Ovary (tissue), 9 donors: ENCODE results near the gene C1orf174. TPM values are rescaled to one million over a fixed set of nuclear protein-coding genes. Genes with fewer than 3 reads are reported as not detected.

Experiments
- DNase-seq, 5 donors: peaks; one replicate each; pipeline ENCODE4 v3.0.0-alpha.2; 2019 to 2020
- H3K27ac ChIP-seq, 2 donors: fragments of 200-600 bp; one replicate each; pipeline versions ENCODE4 v1.5.1 to v1.8.0; 2019 to 2022
- H3K27me3 ChIP-seq: fragments of 200-600 bp; one replicate; pipeline ENCODE4 v1.8.0; 2022
- H3K36me3 ChIP-seq: fragments of 200-600 bp; sonication (generic); one replicate; pipeline ENCODE4 v1.5.1; 2019
- H3K4me1 ChIP-seq: one replicate; pipeline ENCODE4 v1.8.1; 2013; ENCODE audit warnings: mild to moderate bottlenecking, moderate library complexity; ENCODE audit not compliant: insufficient read depth
- H3K4me3 ChIP-seq: fragments of 200-600 bp; sonication (generic); one replicate; pipeline ENCODE4 v1.5.1; 2017
- H3K9me3 ChIP-seq, 2 donors: fragments of 200-600 bp in 1 of 2; sonication (generic) in 1 of 2; one replicate each; pipeline versions ENCODE4 v1.5.1 to v1.8.1; 2013 to 2019; ENCODE audit warnings: mild to moderate bottlenecking in 1 of 2, moderate library complexity in 1 of 2
- EP300 ChIP-seq: sonication (generic); formaldehyde crosslinking; IDR thresholded peaks from one replicate; pipeline ENCODE4 v1.6.1; 2017; ENCODE audit warnings: antibody characterized with exemption
- POLR2A ChIP-seq: fragments of 450-650 bp; IDR thresholded peaks from one replicate; pipeline ENCODE4 v1.6.1; 2017; ENCODE audit warnings: antibody characterized with exemption, mild to moderate bottlenecking, moderate library complexity
- WGBS, 3 donors: extraction: QIAGEN DNeasy Blood & Tissue Kit in 1 of 3; methylation state at CpG; one replicate each; pipeline versions ENCODE4 v1.1.5 to v1.1.7; 2013 to 2017; 5-methylcytosine and 5-hydroxymethylcytosine counted together
- intact Hi-C, 4 donors: fragments of 100-400 bp; cut with DNase I; formaldehyde crosslinking; loops; one replicate each; pipeline versions ENCODE4 v1.11.0 to v1.15.1; 2022 to 2023
- polyA plus RNA-seq, 2 donors: library from polyadenylated mRNA; stranded (reverse); fragments of 200-250 nt in 1 of 2; fragments of 350-450 nt in 1 of 2; fragmentation: Illumina TruSeq in 1 of 2; extraction: RNeasy Lipid Tissue Mini Kit (QIAGEN cat#74804) in 1 of 2; gene quantifications; one replicate each; pipeline ENCODE4 v1.2.3, GENCODE V29; 2013 to 2014
- total RNA-seq, 7 donors: library from RNA; depleted of rRNA in 2 of 7; stranded (reverse); fragments of >200 nt in 2 of 7; fragmentation: NEBNext Ultra II Directional in 3 of 7; extraction: Animal tissue kit (Norgen Biotek cat#: 25700) in 3 of 7; gene quantifications; one replicate each; pipeline versions ENCODE4 v1.1.0 to v1.2.4, GENCODE V29; 2016 to 2023
- TF ChIP-seq, protein P1 (sequence below), 3 donors: fragments of 450-650 bp in 2 of 3; fragments of 200-600 bp in 1 of 3; IDR thresholded peaks; one replicate each; pipeline versions ENCODE4 v1.5.1 to v1.8.0; 2016 to 2022; ENCODE audit warnings: antibody characterized with exemption in 3 of 3, mild to moderate bottlenecking in 1 of 3
- donor health status: DM: no; HTN: no; CAD: no; lungs with moderate emphysema.
- donor health status: DM: no; HTN: no; CAD: no.
- donor health status: Bipolar disorder and iron deficiency.
- donor health status: DM: yes; HTN: yes; CAD: no.
- donor health status: DM: no; HTN: no; CAD: no.
- donor health status: DM: yes; HTN: yes; CAD: no.

The C1orf174 gene
- total and polyA plus RNA-seq, 9 donors = 12.9 to 23.9 (median 18.2) TPM

- WGBS, 3 donors = 86 to 93% (median 92%) methylated on average over 8 of the region's 8 CpGs
- no peaks in the 10 kb centered on the region for H3K27me3 ChIP-seq
- H3K27ac ChIP-seq = no peak overlapping the region
- DNase-seq = no peak
- no peaks in the 10 kb centered on the region for H3K36me3 ChIP-seq
- intact Hi-C loops = no loop called here
- no peaks in the 10 kb centered on the region for H3K9me3 ChIP-seq
- H3K4me3 ChIP-seq = no peak overlapping the region
- no peaks in the 10 kb centered on the region for H3K4me1 ChIP-seq
- TF ChIP-seq POLR2A (no peak), EP300 (no peak)
- TF ChIP-seq, protein P1, sequence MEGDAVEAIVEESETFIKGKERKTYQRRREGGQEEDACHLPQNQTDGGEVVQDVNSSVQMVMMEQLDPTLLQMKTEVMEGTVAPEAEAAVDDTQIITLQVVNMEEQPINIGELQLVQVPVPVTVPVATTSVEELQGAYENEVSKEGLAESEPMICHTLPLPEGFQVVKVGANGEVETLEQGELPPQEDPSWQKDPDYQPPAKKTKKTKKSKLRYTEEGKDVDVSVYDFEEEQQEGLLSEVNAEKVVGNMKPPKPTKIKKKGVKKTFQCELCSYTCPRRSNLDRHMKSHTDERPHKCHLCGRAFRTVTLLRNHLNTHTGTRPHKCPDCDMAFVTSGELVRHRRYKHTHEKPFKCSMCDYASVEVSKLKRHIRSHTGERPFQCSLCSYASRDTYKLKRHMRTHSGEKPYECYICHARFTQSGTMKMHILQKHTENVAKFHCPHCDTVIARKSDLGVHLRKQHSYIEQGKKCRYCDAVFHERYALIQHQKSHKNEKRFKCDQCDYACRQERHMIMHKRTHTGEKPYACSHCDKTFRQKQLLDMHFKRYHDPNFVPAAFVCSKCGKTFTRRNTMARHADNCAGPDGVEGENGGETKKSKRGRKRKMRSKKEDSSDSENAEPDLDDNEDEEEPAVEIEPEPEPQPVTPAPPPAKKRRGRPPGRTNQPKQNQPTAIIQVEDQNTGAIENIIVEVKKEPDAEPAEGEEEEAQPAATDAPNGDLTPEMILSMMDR (IDR thresholded peaks at IDR 0.05) = no peak
These were observed 27.5 kb downstream of the C1orf174 start for GRCh38 chr1:3872546-3872945.

- Histone ChIP-seq H3K4me3 (no peak overlapping the region), H3K9me3 (no peaks in the 10 kb centered on the region), H3K27ac (no peak overlapping the region), H3K36me3 (no peaks in the 10 kb centered on the region), H3K4me1 (no peaks in the 10 kb centered on the region), H3K27me3 (no peaks in the 10 kb centered on the region)
- 90 to 95% (median 91%) methylated on average over 7 of the region's 7 CpGs for WGBS, 3 donors
- intact Hi-C loops = no loop called here
- DNase-seq = no peak
- TF ChIP-seq, protein P1 (IDR thresholded peaks at IDR 0.05) = no peak
- TF ChIP-seq EP300 (no peak), POLR2A (no peak)
These were observed 28.6 kb downstream of the C1orf174 start for GRCh38 chr1:3871451-3871805.

DNA sequence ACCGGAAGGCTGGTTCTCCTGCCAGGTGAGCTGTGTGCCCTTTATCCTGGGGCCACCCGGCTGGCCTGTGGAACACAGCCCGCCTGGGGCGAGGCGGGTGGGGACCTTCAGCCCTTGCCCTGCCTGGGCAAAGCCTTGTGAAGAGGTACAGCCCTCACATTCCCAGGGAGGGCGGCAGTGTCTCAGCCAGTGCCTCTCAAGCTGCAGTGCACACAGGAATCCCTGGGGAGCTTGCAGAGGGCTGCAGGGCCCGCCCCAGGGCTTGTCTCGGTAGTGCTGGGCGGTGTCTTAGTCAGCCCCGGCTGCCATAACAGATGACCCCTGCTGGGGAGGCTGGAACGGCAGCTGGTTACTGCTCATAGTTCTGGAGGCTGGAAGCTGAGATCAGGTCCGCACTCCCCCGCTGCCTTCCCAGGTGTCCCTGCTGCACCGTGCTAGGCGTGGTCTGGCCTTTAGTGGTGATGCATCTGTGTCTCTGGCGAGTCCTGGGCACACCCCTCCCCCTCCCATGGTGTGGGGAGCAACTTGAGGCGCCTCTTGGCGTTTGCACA lies 30.2 kb downstream of the C1orf174 start:
- WGBS, 3 donors = 75 to 79% (median 77%) methylated on average over 15 to 18 of the region's 18 CpGs
- no peaks in the 10 kb centered on the region for H3K36me3 ChIP-seq
- H3K4me3 ChIP-seq = no peak overlapping the region
- H3K27me3 ChIP-seq = no peaks in the 10 kb centered on the region
- no peaks in the 10 kb centered on the region for H3K4me1 ChIP-seq
- intact Hi-C loops = no loop called here
- TF ChIP-seq POLR2A = no peak
- TF ChIP-seq, protein P1 (IDR thresholded peaks at IDR 0.05) = no peak
- TF ChIP-seq EP300 = no peak
- H3K27ac ChIP-seq = no peak overlapping the region
- no peaks in the 10 kb centered on the region for H3K9me3 ChIP-seq
- no peak for DNase-seq

DNA sequence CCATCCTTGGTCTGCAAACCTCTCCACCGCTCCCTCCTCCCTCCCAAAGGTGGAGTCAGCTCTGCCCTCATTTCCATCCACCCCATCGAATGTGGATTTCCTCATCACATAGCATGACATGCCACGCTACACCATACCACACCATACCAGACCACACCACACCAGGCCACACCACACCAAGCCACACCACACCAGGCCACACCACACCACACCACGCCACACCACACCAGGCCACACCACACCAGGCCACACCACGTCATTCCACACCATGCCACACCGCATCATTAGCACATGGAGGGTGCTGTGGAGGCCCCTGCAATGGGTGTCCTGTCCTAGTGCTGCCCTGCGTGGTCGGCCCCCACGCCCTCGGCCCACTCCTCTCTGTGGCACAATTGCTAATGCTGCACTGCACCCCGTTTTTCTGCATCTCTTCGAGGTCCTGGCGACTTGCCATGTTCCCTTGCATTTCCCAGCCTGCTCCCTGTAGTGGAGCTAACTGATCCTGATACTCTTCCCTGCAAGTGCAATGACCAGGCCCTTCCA lies 31.5 kb downstream of the C1orf174 start:
- intact Hi-C loops = no loop called here
- Histone ChIP-seq H3K4me1 (no peaks in the 10 kb centered on the region), H3K4me3 (no peak overlapping the region), H3K36me3 (no peaks in the 10 kb centered on the region), H3K9me3 (no peaks in the 10 kb centered on the region), H3K27ac (no peak overlapping the region), H3K27me3 (no peaks in the 10 kb centered on the region)
- TF ChIP-seq, protein P1 (IDR thresholded peaks at IDR 0.05) = no peak
- no peak for TF ChIP-seq EP300
- TF ChIP-seq POLR2A = no peak
- 60 to 87% (median 84%) methylated on average over 13 of the region's 13 CpGs for WGBS, 3 donors
- no peak for DNase-seq
